AG20443 (cell line): Measurements from ENCODE around the gene CFAP52.
"Not testable (repeated sequence)": the region's sequence is repeated elsewhere in the genome, so short reads cannot be mapped to it uniquely, and the experiment has no call there.

Experiments
- DNase-seq: peaks from one replicate; pipeline ENCODE4 v3.0.0; 2012; ENCODE audit warnings: low spot score, mixed read lengths

Gene CFAP52

GRCh38 chr17:9646546-9646885, 70.1 kb downstream of the CFAP52 start:
- no peak for DNase-seq

- no peak for DNase-seq
Observed at GRCh38 chr17:9647014-9647413, 70.6 kb downstream of the CFAP52 start.

GRCh38 chr17:9648521-9649110, 72.2 kb downstream of the CFAP52 start:
- no peak for DNase-seq

GRCh38 chr17:9658593-9659211, 82.3 kb downstream of the CFAP52 start:
- peak; percentile 55 for DNase-seq

GRCh38 chr17:9661027-9661426, 84.6 kb downstream of the CFAP52 start:
- DNase-seq = no peak

- DNase-seq = not testable (repeated sequence)
Observed at GRCh38 chr17:9663511-9663910, 87.1 kb downstream of the CFAP52 start.

GRCh38 chr17:9666461-9667050, 90.1 kb downstream of the CFAP52 start:
- no peak for DNase-seq

GRCh38 chr17:9668517-9668916, 92.1 kb downstream of the CFAP52 start:
- no peak for DNase-seq

GRCh38 chr17:9669551-9670008, 93.1 kb downstream of the CFAP52 start:
- DNase-seq = no peak

- DNase-seq = no peak
Observed at GRCh38 chr17:9670596-9670995, 94.2 kb downstream of the CFAP52 start.

- DNase-seq = no peak
Observed at GRCh38 chr17:9671559-9671958, 95.1 kb downstream of the CFAP52 start.

- no peak for DNase-seq
Observed at GRCh38 chr17:9672266-9672665, 95.8 kb downstream of the CFAP52 start.

- DNase-seq = no peak
Observed at GRCh38 chr17:9672691-9673090, 96.2 kb downstream of the CFAP52 start.

- DNase-seq = no peak
Observed at GRCh38 chr17:9676084-9676483, 99.6 kb downstream of the CFAP52 start.

GRCh38 chr17:9676820-9677310, 100.4 kb downstream of the CFAP52 start:
- DNase-seq = no peak

GRCh38 chr17:9677411-9677810, 101.0 kb downstream of the CFAP52 start:
- DNase-seq = no peak

GRCh38 chr17:9677896-9678295, 101.5 kb downstream of the CFAP52 start:
- DNase-seq = no peak

GRCh38 chr17:9684955-9685621, 108.6 kb downstream of the CFAP52 start:
- DNase-seq = no peak
